Trophoblast cell (in vitro differentiated cells and primary cell): ENCODE data around the gene NXPH3.
A peak's percentile ranks its signal among the peaks of the same experiment; 100 is the strongest.
"Not testable (repeated sequence)": the region's sequence is repeated elsewhere in the genome, so short reads cannot be mapped to it uniquely, and the experiment has no call there.

ENCODE experiments used
- DNase-seq, 2 donors: peaks; one replicate each; pipeline ENCODE4 v3.0.0-alpha.2; 2016
- H2AFZ ChIP-seq: 2 replicates; pipeline ENCODE4 v1.6.1; 2013; ENCODE audit warnings: low read length, moderate library complexity, mild to moderate bottlenecking; ENCODE audit not compliant: insufficient read depth, poor library complexity
- H2AK5ac ChIP-seq: 2 replicates; pipeline ENCODE4 v1.6.1; 2013; ENCODE audit warnings: mild to moderate bottlenecking, low read length
- H2BK120ac ChIP-seq: 2 replicates; pipeline ENCODE4 v1.6.1; 2013; ENCODE audit warnings: low read length, mild to moderate bottlenecking, moderate library complexity; ENCODE audit not compliant: insufficient read depth, poor library complexity
- H2BK12ac ChIP-seq: 2 replicates; pipeline ENCODE4 v1.6.1; 2013; ENCODE audit warnings: mild to moderate bottlenecking, low read length, moderate library complexity
- H2BK5ac ChIP-seq: 2 replicates; pipeline ENCODE4 v1.6.1; 2013; ENCODE audit warnings: low read length, low read depth, moderate library complexity, mild to moderate bottlenecking; ENCODE audit not compliant: poor library complexity
- H3K14ac ChIP-seq: 2 replicates; pipeline ENCODE4 v1.6.1; 2013; ENCODE audit warnings: mild to moderate bottlenecking, low read length
- H3K18ac ChIP-seq: 2 replicates; pipeline ENCODE4 v1.6.1; 2013; ENCODE audit warnings: mild to moderate bottlenecking, low read length
- H3K23ac ChIP-seq: 2 replicates; pipeline ENCODE4 v1.6.1; 2013; ENCODE audit warnings: low read length
- H3K27ac ChIP-seq: 2 replicates; pipeline ENCODE4 v1.5.1; 2013; ENCODE audit warnings: low read depth, mild to moderate bottlenecking, inconsistent platforms, low read length, moderate library complexity
- H3K27me3 ChIP-seq: 2 replicates; pipeline ENCODE4 v1.6.1; 2013; ENCODE audit warnings: inconsistent platforms, mild to moderate bottlenecking, low read length, moderate library complexity; ENCODE audit not compliant: insufficient read depth
- H3K36me3 ChIP-seq, 2 experiments: 1 replicate in 1 of 2; 2 replicates in 1 of 2; pipeline ENCODE4 v1.6.1; 2013; ENCODE audit warnings: low read length in 2 of 2, mild to moderate bottlenecking in 2 of 2, moderate library complexity in 1 of 2; ENCODE audit not compliant: insufficient read depth in 2 of 2, control insufficient read depth in 1 of 2
- H3K4ac ChIP-seq: 2 replicates; pipeline ENCODE4 v1.6.1; 2013; ENCODE audit warnings: low read depth, mild to moderate bottlenecking, low read length, moderate library complexity
- H3K4me1 ChIP-seq, 2 experiments: 1 replicate in 1 of 2; 2 replicates in 1 of 2; pipeline ENCODE4 v1.6.1; 2013; ENCODE audit warnings: low read length in 2 of 2, mild to moderate bottlenecking in 2 of 2, moderate library complexity in 1 of 2; ENCODE audit not compliant: insufficient read depth in 2 of 2, control insufficient read depth in 1 of 2
- H3K4me2 ChIP-seq: 2 replicates; pipeline ENCODE4 v1.6.1; 2013; ENCODE audit warnings: inconsistent platforms, mild to moderate bottlenecking, low read length, moderate library complexity
- H3K4me3 ChIP-seq: 2 replicates; pipeline ENCODE4 v1.5.1; 2013; ENCODE audit warnings: mild to moderate bottlenecking, low read depth, low read length, inconsistent platforms
- H3K79me1 ChIP-seq: one replicate; pipeline ENCODE4 v1.6.1; 2013; ENCODE audit warnings: low read length
- H3K79me2 ChIP-seq: 2 replicates; pipeline ENCODE4 v1.6.1; 2013; ENCODE audit warnings: low read length, mild to moderate bottlenecking; ENCODE audit not compliant: control insufficient read depth, insufficient read depth, poor library complexity
- H3K9ac ChIP-seq: 2 replicates; pipeline ENCODE4 v1.6.1; 2013; ENCODE audit warnings: mild to moderate bottlenecking, low read length
- H3K9me3 ChIP-seq: 2 replicates; pipeline ENCODE4 v1.6.1; 2013; ENCODE audit warnings: low read depth, mild to moderate bottlenecking, control low read depth, inconsistent platforms, low read length; ENCODE audit not compliant: insufficient read depth
- H4K12ac ChIP-seq: 2 replicates; pipeline ENCODE4 v1.6.1; 2013; ENCODE audit warnings: low read depth, mild to moderate bottlenecking, low read length, moderate library complexity
- H4K8ac ChIP-seq: 2 replicates; pipeline ENCODE4 v1.6.1; 2013; ENCODE audit warnings: low read depth, mild to moderate bottlenecking, low read length, moderate library complexity
- H4K91ac ChIP-seq: one replicate; pipeline ENCODE4 v1.6.1; 2013; ENCODE audit warnings: low read depth, mild to moderate bottlenecking, low read length, moderate library complexity
- WGBS: extraction: QIAGEN DNeasy Blood & Tissue Kit; methylation state at CpG from one replicate; pipeline ENCODE4 v1.1.7; 2013; ENCODE audit warnings: missing lambda C conversion rate; ENCODE audit not compliant: insufficient read length, insufficient coverage; ENCODE audit errors: extremely low coverage; 5-methylcytosine and 5-hydroxymethylcytosine counted together

The NXPH3 gene

GRCh38 chr17:49549691-49550678 lies 25.7 kb upstream of the NXPH3 start:
- no peak overlapping the region for H4K91ac ChIP-seq
- peaks cover 2 to 4% of the 10 kb centered on the region in 2 experiments for H3K4me1 ChIP-seq
- H3K9ac ChIP-seq = no peak overlapping the region
- no peaks in the 10 kb centered on the region for H3K9me3 ChIP-seq
- H3K4me2 ChIP-seq = no peak overlapping the region
- H3K4ac ChIP-seq = no peak overlapping the region
- H3K23ac ChIP-seq = no peak overlapping the region
- H4K12ac ChIP-seq = no peak overlapping the region
- no peak overlapping the region for H3K4me3 ChIP-seq
- no peaks in the 10 kb centered on the region for H3K27me3 ChIP-seq
- no peak overlapping the region for H3K14ac ChIP-seq
- H3K18ac ChIP-seq = no peak overlapping the region
- WGBS = no CpG with 5 or more reads among the region's 20 CpGs
- no peak overlapping the region for H2AFZ ChIP-seq
- no peaks in the 10 kb centered on the region for H3K79me2 ChIP-seq
- H2BK5ac ChIP-seq = no peak overlapping the region
- no peaks in the 10 kb centered on the region for H3K79me1 ChIP-seq
- H2BK120ac ChIP-seq = no peak overlapping the region
- no peaks in the 10 kb centered on the region for H3K36me3 ChIP-seq
- no peak overlapping the region for H3K27ac ChIP-seq
- DNase-seq = no peak
- H2BK12ac ChIP-seq = no peak overlapping the region
- H4K8ac ChIP-seq = no peak overlapping the region
- no peak overlapping the region for H2AK5ac ChIP-seq

GRCh38 chr17:49550764-49551163 lies 24.9 kb upstream of the NXPH3 start:
- not testable (repeated sequence) for H3K27ac ChIP-seq, H4K8ac ChIP-seq, H2BK5ac ChIP-seq, H2BK12ac ChIP-seq, H3K9ac ChIP-seq, H4K12ac ChIP-seq, H3K79me2 ChIP-seq, H3K4me1 ChIP-seq, H3K4me3 ChIP-seq, H2AFZ ChIP-seq, H3K9me3 ChIP-seq, H3K4ac ChIP-seq, H3K27me3 ChIP-seq, H4K91ac ChIP-seq, H3K23ac ChIP-seq, H2AK5ac ChIP-seq, H3K36me3 ChIP-seq, H3K4me2 ChIP-seq, H3K14ac ChIP-seq, H3K18ac ChIP-seq, H2BK120ac ChIP-seq, H3K79me1 ChIP-seq
- DNase-seq = peak in 1 of 2 donors; percentile 43
- no CpG with 5 or more reads among the region's 9 CpGs for WGBS

GRCh38 chr17:49551221-49552069 lies 24.2 kb upstream of the NXPH3 start:
- Histone ChIP-seq H3K4me1 (peaks cover 5 to 6% of the 10 kb centered on the region in 2 experiments), H2AFZ (no peak overlapping the region), H3K4ac (no peak overlapping the region), H3K4me3 (no peak overlapping the region), H3K27ac (no peak overlapping the region), H4K91ac (no peak overlapping the region), H2BK12ac (no peak overlapping the region), H3K18ac (no peak overlapping the region), H3K4me2 (no peak overlapping the region), H3K23ac (no peak overlapping the region), H4K8ac (no peak overlapping the region), H3K79me2 (no peaks in the 10 kb centered on the region), H3K9me3 (no peaks in the 10 kb centered on the region), H3K36me3 (no peaks in the 10 kb centered on the region), H2AK5ac (no peak overlapping the region), H2BK5ac (no peak overlapping the region), H3K14ac (no peak overlapping the region), H3K27me3 (no peaks in the 10 kb centered on the region), H3K9ac (no peak overlapping the region), H2BK120ac (no peak overlapping the region), H4K12ac (no peak overlapping the region), H3K79me1 (no peaks in the 10 kb centered on the region)
- WGBS = no CpG with 5 or more reads among the region's 12 CpGs
- no peak for DNase-seq

- Histone ChIP-seq H3K18ac (no peak overlapping the region), H2BK120ac (no peak overlapping the region), H3K4me2 (no peak overlapping the region), H3K14ac (no peak overlapping the region), H2AFZ (no peak overlapping the region), H3K23ac (no peak overlapping the region), H3K79me1 (no peaks in the 10 kb centered on the region), H3K9me3 (no peaks in the 10 kb centered on the region), H3K36me3 (no peaks in the 10 kb centered on the region), H3K9ac (no peak overlapping the region), H3K4me3 (peak overlapping the region; percentile 8), H3K79me2 (no peaks in the 10 kb centered on the region), H4K12ac (no peak overlapping the region), H2AK5ac (no peak overlapping the region), H3K27ac (no peak overlapping the region), H3K4me1 (peaks cover 5 to 6% of the 10 kb centered on the region in 2 experiments), H2BK12ac (no peak overlapping the region), H3K4ac (no peak overlapping the region), H2BK5ac (no peak overlapping the region), H4K91ac (no peak overlapping the region), H4K8ac (no peak overlapping the region), H3K27me3 (no peaks in the 10 kb centered on the region)
- peak in 1 of 2 donors; percentile 12 for DNase-seq
- no CpG with 5 or more reads among the region's 27 CpGs for WGBS
Measured at GRCh38 chr17:49552070-49552751, 23.5 kb upstream of the NXPH3 start.
